GM21786 (cell line): ENCODE results near the gene ENTPD8.
"Not testable (repeated sequence)": the region's sequence is repeated elsewhere in the genome, so short reads cannot be mapped to it uniquely, and the experiment has no call there.

ENCODE experiments used
- ATAC-seq: cut with Tn5 transposase; IDR thresholded peaks from one replicate; pipeline ENCODE4 v1.9.1; 2021; ENCODE audit not compliant: unreplicated experiment

The ENTPD8 gene

DNA sequence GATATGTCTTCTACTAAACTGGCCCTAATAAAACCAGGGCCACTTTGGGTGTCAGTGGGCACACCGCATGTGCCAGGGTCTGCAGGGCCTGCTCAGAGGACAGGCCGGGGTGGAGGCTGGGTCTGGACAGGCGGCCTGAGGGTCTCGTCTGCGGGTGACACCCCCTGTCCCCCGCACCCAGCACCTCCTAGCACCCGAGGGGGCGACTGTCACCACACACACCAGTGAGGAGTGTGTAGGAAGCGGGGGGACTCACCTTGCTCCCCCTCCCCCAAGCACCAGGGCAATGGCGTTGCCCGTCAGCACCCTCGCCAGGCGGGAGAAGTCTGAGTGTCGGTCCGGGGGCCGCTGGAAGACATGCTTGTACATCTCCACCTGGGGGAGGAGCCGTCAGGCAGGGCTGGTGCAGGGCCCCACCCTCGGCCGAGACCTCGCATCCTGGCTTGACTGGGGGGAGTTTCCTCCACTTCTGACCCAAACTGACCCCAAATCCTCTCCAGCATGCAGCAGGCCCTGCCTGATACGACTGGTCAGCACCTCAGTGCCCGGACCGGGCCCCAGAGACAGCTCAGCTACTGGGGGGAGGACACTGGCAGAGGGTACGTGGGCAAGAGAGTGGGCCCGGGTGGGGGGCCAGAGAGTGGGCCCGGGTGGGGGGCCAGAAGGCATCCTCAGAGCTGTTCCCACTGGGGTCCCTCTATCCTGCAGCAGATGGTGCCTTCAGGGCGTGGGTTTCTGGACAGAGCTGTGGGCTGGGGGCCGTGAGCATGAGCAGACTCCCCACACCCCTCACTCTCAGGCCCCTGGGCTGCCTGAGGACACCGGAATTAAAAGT lies 36.8 kb upstream of the ENTPD8 start:
- no peak for ATAC-seq

DNA sequence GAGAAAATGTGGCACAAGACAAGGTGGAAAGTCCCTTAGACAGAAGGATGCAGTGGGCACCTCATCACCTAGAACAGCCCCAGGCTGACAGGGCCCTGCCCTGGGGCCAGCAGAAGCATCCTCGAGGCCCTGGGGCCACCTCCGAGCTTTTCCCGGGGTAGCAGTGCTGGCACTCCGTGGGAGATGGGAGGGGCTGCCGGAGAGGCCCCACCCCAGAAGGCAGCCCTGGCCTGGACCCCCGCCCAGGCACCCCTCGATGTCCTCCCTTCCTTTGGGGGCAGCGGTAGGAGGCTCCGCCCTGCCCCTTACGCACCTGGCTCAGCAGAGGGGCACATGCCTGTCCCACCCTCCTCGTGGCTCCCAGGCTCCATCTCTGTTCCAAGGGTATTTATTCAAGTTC lies 35.7 kb upstream of the ENTPD8 start:
- no peak for ATAC-seq

DNA sequence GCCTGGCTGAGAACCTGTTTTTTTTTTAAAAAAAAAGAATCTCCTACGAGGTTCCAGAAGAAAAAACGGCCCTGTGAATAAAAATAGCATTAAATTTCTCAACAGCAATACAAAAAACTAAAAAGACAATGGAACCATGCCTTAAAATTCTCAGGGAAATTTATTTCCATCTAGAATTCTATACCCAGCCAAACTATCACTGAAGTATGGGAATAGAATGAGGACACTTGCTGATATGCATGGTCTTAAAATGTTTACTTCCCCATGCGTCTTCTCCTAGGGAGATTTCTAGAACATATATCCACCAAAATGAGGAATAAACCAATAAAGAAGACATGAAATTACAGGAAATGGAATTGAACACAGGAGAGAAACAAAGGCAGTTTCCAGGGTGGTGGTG lies 34.5 kb upstream of the ENTPD8 start:
- no peak for ATAC-seq

DNA sequence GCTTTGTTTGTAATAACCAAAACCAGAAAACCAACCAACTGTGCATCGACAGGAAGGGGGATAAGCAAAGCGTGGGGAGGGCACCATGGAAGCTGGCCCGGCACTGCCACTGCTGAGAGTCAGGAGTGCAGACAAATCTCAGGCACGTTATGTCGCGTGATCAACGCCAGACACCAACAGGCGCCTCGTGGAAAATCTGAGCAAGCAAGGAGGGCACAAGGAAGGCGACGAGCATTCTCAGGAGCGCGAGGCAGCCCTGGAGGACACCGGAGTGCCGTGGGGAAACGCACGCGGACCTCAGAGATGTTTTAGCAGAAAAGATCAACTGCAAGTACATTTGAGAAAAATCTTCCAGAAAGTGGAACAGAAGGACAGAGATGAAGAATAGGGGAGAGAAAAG lies 33.1 kb upstream of the ENTPD8 start:
- ATAC-seq, result no peak

DNA sequence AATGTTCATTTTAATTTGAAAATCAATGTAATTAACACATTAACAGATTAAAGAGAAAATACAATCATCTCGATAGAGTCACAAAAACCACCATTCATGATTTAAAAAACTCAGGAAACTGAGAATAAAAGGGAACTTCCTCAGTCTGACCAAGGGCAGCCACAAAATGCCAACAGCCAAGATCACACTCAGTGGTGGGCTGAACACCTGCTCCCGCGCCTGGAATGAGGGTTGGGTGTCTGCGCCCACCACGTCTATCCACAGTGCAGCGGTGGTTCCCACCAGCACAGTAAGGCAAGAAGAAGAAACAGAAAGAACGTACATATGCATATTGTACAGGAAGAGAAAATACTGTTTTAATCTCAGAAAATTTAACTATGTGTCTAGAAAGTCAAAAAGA lies 29.6 kb upstream of the ENTPD8 start:
- no peak for ATAC-seq

DNA sequence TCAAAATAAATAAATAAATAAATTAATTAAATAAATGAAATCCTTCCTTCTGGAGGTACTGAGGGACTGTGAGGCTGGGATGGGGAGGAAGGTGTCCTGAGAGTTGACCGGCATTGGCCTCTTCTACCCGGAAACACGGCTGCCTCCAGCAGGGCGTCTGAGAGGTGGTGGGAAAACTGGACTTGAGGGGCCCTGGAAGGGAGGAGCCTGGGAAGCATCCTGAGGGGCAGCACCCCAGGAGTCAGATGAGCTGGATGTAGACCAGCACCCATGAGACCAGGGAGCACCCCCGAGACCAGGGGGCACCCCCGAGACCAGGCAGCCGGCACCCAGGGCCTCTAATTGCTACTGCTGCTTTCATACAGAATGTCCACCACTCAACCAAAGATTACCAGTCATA lies 26.7 kb upstream of the ENTPD8 start:
- no peak for ATAC-seq

DNA sequence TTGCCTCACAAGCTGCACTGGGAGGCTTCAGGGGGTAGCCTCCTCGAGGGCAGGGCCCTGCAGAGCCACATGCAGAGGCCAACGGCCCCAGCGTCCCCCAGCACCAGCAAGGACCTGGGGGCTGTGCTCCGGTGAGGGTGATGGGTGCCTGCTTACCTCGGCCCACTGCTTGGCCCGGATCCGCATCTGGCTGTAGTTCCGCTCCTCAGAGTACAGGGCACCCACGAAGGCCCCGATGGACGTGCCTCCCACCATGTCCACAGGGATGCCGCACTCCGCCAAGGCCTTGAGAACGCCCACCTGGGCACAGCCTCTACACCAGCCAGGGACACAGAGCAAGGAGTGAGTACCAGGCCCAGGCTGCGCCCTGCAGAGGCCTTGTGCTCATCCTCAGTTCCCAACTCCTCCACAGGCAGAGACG lies 26.0 kb upstream of the ENTPD8 start:
- ATAC-seq, result no peak

DNA sequence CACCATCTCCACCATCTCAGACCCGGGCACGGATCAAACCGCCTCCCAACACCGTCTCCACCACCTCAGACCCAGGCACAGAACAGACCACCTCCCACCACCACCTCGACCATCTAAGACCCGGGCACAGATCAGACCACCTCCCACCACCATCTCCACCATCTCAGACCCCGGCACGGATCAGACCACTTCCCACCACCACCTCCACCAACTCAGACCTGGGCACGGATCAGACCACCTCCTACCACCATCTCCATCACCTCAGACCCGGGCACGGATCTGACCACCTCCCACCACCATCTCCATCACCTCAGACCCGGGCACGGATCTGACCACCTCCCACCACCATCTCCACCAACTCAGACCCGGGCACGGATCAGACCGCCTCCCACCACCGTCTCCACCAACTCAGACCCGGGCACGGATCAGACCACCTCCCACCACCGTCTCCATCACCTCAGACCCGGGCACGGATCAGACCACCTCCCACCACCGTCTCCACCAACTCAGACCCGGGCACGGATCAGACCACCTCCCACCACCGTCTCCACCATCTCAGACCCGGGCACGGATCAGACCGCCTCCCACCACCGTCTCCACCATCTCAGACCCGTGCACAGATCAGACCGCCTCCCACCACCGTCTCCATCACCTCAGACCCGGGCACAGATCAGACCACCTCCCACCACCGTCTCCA lies 25.4 kb upstream of the ENTPD8 start:
- ATAC-seq, result not testable (repeated sequence)

DNA sequence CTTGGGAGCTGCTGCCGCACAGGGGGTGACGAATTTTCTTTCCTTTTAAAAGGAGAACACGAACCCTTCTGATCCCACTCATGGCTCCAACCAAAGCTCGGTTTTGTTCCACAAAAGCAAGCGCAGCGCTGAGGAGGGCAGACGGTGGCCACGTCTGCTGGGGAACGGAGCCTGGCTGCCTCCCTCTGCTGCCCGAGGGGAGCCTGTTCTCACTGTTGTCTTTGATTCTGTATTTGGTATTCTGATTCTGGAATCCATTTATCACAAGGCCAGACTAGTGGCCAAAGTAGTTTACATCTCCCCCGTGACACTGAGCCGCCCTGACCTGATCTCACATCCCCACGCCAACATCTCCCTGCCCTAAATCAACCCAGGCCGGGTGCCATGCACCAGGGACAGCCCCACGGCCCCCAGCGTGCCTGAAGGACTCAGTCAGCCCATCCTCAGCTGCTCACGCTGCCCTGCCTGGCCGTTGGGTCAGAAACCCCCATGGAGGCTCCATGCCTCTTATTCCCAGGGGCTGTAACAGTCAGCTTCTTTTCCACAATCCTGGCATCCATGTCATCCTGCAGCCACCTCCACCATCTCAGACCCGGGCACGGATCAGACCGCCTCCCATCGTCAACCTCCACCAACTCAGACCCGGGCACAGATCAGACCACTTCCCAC lies 24.7 kb upstream of the ENTPD8 start:
- ATAC-seq, result no peak

DNA sequence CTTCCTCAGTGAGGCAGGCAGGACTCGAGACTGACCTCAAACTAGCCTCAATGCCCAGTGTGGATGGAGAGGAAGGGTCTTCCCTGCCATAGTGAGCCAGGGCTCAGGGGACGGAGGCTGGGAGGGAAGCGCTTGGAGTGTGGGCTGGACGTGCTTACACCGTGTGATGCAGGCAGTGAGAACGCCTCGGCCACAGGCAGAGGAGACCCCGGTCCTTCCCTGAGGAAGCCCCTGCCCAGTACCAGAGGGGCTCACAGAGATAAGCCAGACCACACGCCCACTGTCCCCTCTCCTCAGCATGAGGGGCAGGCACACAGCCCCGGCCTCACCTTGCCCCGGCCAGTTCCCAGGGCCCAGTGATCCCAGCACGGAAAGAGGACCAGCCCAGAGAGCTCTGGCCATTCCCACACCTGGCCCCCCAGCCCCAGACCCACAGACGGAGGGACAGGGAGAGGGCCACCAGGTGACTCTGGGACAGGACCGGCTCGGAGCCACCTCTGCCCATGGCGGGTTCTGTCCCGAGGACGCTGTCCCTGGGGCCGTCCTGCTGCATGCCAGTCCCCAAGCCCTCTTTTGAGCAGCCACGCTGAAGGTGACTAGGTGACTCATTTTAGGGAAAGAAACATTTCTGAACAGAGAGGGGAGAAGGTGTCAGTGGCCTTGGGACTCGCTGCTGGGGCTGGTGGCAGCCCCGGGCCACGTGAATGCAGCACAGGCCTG lies 24.0 kb upstream of the ENTPD8 start:
- no peak for ATAC-seq

DNA sequence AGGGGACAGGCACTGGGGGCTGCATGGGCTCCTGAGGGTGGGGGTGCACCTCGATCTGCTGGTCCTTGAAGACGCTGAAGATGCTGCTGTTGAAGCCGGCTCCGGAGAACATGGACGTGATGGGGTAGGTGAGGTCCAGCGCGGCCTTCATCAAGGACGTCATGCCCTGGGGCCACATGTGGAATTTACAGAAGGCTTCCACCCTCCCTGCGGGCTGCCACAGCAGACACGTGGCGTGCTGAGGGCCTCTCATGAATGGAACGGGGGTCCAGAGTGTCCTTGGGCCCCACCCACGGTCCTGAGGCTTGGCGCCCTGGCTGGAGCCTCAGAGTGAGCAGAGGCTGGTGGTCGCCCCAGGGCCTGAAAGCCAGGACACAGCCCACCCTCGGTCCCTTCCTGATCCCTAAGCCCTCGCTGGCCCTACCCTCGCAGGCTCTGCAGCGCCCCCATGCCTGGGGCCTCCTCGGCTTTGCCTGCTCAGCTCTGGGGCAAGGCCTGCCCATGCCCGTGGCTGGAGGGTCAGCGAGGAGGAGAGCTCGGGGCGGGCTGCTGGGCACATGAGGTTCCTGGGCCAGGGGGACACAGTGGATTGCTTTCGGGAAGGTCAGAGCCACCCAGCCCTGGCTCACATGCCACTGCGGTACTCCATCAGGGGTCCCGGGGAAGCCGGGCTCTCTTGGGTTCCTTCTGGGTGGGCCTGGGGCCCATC lies 23.3 kb upstream of the ENTPD8 start:
- no peak for ATAC-seq

DNA sequence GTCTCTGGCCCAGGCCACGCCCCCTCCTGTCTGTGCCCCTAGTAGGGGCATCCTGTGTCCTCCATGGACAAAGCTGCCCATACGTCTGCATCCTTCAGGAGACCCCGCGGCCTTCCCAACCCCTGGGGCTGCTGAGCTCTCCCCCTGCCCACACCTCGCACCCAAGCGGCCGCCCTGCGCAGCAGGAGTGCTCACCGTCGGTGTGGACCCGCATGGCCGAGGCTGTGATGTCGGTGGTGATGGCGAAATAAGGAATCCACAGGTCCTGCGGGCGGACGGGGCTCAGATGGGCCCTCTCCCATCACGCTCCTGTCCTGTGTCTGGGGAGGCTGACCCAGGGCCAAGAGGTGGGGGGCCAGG lies 22.8 kb upstream of the ENTPD8 start:
- ATAC-seq, result no peak

DNA sequence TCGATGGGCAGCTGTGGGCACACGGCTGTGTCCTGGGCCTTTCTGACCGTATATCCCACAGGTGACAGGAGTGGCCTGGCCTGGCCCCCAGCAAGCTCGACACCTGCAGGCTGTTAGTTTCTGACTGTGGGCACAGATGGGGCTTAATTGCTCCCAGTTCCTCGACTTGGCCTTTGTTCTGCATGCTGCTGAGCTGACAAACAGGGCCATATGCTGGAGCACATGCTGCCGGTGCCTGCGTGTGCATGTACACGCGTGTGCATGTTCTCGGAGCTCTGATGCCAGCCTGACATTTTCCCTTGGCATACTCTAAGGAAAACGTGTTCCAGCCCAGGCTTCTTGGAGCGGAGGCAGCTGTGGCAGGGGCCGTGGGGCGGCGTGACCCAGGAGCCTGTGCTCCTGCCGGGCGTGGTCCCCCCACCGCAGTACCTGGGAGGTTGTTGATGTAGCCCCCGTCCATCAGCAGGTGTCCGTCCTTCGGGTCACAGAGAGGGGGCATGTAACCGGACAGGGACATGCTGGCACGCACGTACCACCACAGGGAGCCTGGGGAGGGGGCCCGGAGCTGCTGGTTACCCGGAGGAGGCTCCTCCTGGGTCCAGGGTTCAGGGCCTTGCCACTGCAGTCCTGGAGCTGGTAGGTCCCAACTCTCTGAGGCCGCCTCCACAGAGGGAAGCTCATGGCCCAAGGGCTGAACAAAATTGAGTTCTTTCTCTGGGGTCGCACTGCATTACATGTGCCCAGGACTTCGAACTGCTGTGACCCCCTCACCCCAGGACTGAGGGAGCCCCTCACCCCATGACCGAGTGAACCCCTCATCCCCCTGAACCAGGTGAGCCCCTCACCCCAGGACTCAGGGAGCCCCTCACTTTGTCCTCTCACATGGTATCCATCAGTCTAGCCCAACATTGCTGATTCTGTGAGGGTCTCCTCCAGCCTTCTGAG lies 22.1 kb upstream of the ENTPD8 start:
- no peak for ATAC-seq

DNA sequence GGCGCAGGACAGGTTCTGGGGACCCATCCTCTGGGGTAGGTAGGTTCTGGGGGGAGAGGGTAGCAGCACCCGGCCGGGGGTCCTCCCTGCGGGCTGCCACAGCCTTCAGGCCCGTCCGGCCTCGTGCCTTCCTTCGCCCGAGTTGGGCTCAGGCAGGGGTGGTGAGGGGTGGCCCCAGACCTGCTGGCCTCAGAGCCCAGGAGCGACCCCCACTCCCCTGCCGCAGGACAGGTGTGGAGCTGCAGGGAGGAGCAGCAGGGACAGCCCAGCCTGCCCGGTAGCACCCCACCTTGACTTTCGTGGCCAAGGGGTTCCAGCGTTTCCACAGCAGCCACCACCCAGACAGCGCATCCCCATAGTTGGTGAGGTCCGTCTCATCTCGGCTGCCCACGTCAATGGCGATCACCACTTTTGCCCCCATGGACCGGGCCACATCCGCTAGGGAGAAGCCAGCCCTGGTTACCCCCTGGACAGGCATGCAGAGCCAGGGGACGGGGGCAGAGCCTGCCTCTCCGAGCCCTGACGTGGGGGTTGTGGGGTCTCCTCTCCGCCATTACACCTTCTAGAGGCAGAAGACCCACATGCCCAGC lies 21.3 kb upstream of the ENTPD8 start:
- ATAC-seq, result no peak

DNA sequence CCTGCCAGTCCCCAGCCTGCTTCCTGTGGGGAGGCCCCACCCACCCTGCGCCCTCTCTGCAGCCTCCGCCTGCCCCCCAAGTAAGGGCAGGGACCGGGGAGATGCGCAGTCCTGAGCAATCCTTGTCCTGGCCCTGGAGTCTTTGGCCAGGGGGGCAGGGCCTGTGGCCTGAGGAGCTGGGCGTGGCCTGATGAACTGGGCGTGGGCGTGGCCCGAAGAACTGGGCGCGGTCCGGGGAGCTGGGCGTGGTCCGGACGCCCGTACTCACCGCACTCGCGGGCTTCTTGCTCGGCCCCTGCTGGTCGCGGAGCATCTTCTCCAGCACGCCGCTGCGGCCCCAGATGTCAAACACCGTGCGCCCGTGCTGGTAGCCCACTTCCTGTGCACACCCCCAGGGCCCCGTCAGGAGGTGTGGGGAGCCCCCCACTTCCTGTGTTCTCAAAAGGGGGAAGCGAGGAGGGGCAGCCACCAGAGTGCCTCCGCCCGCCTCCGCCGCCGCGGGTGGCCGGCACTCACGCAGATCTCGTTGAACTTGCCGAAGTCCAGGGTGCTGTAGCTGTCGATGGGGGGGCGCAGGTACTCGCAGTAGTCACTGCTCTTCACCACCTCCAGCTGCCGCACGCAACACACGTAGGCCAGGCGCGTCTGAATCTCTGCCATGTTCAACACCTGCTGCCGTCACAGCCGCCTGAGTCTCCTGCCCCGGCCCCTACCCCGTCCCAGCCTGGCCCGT lies 20.7 kb upstream of the ENTPD8 start:
- ATAC-seq, result peak; percentile 51

DNA sequence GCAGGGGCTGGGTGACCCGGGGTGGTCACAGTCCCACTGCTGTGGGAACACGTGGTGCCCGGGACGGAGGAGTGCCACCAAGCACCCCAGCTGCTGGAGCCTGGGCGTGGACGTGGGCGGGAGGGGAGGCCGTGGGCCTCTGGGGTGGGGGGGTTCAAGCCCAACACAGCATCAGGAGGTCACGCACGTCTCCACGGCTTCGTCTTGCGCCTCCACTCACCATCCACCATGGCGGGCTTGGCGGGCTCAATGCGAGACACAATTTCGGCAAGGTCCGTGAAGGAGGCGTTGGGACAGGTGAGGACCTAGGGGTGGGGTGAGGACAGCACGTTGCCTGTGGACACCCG lies 20.1 kb upstream of the ENTPD8 start:
- no peak for ATAC-seq

DNA sequence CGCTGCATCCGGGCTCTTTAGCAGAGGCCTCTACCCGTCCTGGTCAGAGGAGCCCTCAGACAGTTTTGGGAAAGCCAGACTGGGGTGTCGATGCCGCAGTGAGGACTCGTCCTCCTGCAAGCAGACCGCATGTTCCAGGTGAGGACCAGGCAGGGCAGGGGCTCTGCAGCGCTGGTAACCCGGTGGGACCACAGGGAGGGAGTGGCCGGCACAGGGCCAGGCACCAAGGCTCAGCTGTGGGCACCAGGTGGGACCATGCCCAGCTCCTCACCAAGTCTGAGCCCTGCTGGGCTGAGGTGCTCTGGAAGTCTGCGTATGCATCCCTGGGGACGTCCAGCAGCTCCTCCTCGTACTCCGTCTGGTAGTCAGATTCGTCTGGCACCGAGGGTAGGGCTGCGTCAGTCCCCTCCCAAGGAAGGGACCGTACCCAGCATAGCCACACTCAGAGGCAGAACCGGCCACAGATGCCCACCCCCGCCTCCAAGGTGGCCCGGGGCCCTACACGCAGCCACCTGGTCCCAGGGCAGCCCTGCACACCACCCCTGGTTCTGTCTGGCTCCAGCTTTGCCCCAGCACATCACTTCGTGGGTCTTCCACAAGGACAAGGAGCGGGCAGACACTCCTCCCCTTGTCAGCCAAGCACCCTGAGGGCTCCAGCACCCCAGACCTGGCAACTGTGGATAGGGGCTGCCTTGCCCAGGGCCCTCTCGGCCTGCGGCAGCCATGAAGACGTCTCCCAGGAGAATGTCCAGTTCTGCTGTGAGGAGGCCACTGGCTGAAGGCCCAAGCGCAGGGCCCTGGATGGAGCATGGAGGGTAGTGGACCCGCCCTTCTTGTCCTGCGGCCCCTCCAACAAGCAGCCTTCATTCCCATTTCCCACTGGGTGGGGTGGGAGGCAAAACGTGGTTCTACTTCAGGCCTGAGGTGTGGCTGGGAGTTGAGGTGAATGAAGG lies 19.5 kb upstream of the ENTPD8 start:
- no peak for ATAC-seq
